ENCODE measurements around the gene TMCC1.

DNA sequence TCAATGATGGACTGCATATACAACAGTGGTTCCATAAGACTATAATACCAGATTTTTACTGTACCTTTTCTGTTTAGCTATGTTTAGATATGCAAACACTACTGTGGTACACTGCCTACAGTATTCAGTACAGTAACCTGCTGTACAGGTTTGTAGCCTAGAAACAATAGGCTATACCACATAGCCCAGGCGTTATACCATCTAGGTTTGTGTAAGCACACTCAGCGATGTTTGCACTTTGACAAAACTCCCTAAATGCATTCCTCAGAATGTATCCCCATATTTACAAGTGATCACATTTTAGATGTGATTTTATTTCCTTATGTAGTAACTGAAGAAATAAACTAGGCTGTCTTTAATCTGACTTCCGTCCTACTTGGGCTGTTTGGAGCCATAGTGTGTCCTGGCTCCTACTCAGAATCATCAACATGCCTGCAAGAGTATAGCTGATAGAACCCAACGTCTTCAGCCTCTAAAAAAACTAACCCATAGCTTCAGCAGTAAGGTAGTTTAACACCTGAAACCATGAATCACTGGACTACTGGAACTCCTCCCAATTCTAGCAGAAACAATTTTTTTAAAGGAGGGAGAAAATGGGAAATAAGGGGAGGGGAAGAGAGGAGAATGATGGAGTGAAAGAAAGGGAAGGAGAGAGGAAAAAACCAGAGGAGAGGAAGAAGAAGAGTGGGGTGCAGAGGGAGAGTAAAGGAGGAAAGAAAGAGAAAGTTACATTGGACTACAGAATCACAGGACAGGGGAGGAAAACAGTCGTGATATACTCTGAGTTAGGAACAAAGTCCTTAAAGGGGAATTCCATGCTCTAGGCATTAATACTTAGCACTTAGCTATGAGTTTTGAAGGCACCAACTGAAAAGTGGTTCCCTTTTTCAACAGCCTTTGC is 219.4 kb downstream of the TMCC1 start:
- TF ChIP-seq, protein P1, sequence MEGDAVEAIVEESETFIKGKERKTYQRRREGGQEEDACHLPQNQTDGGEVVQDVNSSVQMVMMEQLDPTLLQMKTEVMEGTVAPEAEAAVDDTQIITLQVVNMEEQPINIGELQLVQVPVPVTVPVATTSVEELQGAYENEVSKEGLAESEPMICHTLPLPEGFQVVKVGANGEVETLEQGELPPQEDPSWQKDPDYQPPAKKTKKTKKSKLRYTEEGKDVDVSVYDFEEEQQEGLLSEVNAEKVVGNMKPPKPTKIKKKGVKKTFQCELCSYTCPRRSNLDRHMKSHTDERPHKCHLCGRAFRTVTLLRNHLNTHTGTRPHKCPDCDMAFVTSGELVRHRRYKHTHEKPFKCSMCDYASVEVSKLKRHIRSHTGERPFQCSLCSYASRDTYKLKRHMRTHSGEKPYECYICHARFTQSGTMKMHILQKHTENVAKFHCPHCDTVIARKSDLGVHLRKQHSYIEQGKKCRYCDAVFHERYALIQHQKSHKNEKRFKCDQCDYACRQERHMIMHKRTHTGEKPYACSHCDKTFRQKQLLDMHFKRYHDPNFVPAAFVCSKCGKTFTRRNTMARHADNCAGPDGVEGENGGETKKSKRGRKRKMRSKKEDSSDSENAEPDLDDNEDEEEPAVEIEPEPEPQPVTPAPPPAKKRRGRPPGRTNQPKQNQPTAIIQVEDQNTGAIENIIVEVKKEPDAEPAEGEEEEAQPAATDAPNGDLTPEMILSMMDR (IDR thresholded peaks at IDR 0.05; ENCODE audit: insufficient read depth, low read length): no peak
- no peak for TF ChIP-seq POLR2AphosphoS5 (IDR thresholded peaks at IDR 0.05; ENCODE audit: low read depth)
- TF ChIP-seq SPI1 (IDR thresholded peaks at IDR 0.05; ENCODE audit: borderline replicate concordance, low read depth): no peak
- TF ChIP-seq, protein P2, sequence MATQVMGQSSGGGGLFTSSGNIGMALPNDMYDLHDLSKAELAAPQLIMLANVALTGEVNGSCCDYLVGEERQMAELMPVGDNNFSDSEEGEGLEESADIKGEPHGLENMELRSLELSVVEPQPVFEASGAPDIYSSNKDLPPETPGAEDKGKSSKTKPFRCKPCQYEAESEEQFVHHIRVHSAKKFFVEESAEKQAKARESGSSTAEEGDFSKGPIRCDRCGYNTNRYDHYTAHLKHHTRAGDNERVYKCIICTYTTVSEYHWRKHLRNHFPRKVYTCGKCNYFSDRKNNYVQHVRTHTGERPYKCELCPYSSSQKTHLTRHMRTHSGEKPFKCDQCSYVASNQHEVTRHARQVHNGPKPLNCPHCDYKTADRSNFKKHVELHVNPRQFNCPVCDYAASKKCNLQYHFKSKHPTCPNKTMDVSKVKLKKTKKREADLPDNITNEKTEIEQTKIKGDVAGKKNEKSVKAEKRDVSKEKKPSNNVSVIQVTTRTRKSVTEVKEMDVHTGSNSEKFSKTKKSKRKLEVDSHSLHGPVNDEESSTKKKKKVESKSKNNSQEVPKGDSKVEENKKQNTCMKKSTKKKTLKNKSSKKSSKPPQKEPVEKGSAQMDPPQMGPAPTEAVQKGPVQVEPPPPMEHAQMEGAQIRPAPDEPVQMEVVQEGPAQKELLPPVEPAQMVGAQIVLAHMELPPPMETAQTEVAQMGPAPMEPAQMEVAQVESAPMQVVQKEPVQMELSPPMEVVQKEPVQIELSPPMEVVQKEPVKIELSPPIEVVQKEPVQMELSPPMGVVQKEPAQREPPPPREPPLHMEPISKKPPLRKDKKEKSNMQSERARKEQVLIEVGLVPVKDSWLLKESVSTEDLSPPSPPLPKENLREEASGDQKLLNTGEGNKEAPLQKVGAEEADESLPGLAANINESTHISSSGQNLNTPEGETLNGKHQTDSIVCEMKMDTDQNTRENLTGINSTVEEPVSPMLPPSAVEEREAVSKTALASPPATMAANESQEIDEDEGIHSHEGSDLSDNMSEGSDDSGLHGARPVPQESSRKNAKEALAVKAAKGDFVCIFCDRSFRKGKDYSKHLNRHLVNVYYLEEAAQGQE (IDR thresholded peaks at IDR 0.05; ENCODE audit: insufficient replicate concordance, low read depth): no peak
- no peak for TF ChIP-seq GABPA (IDR thresholded peaks at IDR 0.05; ENCODE audit: low read depth)
